Measurements from ENCODE around the gene BICC1.

The BICC1 gene

DNA sequence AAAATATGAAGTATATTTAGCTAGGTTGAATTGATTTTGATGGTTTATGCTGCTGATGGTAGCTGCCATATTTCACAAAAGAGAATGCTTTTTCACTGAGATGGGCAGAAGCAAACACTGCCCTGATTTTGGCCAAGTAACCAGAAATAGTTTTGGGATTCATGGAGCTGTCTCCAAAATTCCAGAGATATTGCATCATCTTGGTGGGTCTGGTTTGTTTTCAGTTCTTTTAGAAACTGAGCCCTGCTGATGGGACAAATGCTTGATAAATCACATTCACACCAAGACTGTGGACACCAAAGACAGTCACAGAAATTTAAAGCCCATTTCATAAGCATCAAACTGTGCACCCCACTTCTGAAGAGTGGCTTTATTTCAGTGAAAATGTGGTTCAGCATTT is 140.5 kb downstream of the BICC1 start:
- no peak for DNase-seq

DNA sequence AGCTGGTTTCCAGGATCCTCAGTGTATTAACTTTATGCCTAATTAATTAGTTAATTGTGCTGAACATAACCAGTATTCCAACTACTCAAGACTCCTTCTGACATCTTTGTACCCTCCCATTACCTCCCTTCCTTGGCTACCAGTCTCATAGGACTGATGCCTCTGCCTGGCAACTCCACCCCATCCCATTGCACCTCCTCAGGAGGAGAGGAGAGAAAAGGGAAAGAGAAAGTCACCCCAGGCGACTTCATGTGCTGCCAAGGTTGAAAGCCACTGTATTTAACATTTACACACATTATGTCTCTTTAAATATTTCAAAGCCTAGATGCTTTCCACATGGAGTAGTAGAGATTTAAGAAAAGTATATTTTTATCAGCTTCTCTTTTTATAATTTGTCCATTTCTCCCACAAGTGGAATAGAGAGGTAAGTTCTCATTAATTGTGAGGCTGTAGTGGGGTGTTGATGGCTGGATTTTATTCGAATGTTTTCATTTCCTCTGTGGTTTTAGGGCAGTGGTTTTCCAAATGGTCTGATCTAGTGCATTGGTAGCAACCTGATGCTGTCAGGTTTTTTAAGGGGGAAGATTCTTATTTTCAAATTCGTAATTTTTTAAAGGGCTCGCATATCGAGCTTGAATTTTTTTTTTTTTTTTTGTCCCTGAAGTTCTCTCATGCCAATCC is 148.0 kb downstream of the BICC1 start:
- DNase-seq = no peak

DNA sequence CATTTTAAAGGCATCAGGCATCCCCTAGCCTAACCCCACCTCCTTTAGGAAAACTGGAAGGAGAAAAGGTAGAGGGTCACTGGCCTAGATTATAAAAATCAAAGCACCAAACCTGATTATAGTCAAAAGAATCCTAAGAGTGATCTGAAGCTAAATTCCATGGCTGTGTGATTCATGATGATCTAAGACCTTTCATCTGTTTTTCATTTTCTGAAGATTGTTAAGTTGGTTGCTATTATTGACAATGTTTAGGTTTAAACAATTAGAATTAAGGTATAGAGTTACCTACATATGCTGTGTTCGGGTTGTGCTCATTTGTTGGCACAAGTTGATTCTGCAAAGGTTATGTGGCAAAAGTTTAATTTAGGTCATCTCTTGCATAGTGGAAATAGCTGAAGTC is 148.7 kb downstream of the BICC1 start:
- DNase-seq = no peak

DNA sequence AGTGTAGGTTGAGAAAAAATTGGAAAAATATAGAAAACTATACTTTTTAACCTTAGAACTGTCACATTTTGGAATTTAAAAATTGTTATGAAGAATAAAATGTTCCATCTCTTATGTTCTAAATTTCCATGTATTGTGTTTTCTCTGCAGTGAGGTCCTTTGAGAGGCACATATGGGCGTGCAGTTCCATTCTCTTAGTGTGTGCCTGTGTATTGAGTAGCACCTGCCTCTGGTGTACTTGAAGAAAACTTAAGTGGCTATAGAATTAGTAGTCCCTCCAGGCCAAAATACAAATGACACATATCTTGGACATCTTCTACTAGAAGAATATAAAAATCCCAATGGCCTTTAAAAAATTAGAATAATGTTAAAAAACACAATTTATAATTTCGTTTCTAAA is 149.2 kb downstream of the BICC1 start:
- no peak for DNase-seq

DNA sequence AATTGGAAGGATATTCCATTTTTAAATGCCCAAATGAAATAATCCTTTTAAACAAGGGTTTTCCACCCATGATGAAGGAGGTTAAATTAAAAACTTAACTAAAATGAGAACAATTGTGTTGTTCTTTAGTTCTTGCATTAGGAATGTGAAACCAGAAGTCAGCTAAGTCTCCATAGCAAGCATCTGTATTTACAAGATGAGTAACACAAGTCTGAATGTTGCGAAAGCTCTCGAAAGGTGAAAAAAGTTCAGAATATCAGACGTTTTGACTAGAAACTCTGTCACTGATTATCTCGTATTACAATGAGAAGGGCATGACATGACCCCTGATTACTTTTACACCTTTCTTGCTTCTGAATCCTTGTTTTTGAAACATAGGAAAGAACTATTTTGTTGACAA is 149.6 kb downstream of the BICC1 start:
- no peak for DNase-seq

DNA sequence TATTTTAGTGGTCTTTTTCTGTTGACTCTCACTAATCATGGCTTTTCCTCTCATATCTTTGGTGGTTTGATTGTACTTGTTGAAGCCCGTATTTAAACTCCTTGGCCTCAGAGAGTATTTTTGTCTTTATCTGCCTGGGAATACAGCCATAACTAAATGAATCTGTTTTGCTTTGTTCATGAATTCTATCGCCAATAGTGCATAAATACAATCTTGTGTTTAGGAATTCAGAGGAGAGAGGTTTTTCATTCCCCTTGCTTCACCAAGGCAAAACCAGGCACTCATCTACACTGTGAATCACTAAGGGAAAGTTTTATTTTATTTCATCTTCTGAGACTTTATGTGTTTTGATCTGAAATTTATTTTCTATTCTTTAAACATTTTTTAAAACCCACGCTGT is 152.7 kb downstream of the BICC1 start:
- no peak for DNase-seq

DNA sequence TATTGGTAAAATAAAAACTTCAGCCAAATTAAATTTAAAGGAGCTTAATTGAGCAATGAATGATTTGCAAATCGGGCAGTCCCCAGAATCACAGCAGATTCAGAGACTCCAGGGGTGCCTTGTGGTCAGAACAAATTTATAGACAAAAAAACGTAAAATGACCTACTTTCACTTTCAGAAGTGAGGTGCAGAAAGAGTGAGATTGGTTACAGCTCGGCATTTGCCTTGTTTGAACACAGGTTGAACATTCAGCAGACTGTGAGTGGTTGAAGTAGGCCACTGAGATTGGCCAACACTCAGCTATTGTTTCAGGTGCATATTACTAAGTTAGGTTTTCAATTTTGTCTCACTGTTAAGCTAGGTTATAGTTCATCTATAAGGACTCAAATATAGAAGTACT is 153.4 kb downstream of the BICC1 start:
- DNase-seq = no peak

DNA sequence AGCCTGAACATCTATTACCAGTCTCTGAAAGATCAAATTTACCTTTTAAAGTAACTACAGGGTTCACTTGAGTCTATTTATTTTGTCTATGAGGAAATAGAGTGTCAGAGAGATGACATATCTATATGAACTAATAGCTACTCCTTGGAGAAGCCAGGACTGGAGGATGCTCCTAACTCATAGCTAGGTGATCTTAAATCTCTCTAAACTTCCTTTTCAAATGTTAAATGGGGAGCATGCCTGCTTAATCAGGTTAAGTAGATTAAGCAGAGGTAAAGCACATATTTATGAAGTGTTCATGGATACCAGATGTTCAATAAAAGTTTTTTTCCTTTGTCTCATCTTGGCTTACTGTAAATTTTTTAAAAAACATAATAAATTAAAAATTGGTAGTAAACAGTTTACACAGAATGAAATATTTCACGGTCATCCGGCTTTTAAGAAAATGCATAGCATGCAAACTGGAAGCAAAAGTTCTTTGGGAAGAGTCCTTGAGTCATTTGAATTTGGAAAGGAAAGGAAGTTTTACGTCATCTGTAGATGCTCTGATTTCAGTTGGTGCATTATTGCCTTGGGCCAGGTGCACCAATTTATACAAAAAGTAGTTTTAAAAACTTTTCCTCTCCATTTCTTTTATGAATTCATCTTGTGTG is 155.1 kb downstream of the BICC1 start:
- DNase-seq = no peak

DNA sequence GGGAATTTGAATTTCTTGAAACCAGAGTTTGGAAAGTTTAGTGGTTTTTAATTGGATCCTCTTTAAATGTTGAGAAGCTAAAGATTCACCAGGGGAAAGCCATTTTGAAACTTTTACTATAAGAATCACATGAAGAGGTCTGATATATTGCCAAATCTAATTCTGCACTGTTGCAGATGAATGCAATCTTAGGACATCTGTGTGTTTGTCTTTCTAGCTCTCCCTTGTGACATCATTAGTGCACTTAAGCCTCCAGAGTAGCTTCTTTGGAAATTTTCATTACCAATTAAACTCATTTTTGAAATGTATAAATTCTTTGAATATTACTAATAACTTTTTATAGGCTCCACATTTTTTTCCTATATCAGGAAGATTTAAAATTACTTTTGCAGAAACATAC is 160.2 kb downstream of the BICC1 start:
- no peak for DNase-seq

DNA sequence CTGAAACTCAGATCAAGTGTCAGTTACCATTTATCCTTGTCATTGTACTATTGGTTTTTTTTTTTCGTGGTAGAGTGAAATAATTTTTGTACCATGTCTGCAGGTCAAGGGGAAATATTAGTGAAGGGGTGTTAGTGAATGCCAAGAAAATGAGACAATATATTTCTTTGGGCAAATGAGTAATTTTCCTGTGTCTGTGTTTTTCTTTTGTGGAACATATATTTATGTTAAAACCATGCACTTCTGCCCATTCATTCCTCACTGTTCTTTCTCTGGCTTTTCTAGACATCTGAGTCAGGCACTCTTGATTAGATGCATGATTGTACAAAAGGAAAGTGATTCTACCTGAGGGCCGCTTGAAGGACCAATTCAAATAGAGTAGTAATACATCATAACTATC is 161.6 kb downstream of the BICC1 start:
- DNase-seq = no peak

DNA sequence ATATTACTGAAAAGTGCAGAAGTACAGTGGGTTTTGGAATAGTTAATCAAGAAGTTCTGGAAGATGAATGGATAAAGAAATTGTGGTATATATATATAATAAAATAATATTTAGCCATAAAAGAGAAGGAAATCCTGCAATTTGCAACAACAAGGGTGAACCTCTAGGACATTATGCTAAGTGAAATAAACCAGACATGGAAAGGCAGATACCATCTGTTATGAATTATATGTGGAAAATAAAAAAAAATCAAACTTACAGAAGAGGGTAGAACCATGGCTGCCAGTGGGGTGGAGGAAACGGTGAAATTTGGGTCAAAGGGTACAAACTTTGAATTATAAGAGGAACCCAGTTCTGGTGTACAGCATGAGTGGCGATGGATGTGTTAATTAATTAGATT is 162.6 kb downstream of the BICC1 start:
- DNase-seq = no peak

DNA sequence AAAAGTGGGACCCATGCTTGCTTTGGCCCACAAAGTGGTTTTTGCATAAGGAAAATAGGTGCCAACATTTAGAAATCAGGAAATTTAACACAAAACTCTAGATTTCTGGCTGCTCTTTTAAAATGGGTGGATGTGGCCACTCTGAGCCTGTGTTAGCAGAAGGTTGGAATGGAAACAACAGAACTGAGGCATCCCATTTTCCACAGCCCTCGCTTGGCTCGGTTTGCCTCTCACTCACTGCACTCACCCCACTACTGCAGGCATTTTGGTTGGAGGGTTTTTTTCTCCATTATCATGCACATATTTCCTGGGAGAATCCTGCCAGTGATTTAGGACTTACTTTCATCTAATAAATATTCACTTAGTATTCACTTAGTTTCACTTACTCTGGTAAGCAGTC is 178.9 kb downstream of the BICC1 start:
- no peak for DNase-seq

DNA sequence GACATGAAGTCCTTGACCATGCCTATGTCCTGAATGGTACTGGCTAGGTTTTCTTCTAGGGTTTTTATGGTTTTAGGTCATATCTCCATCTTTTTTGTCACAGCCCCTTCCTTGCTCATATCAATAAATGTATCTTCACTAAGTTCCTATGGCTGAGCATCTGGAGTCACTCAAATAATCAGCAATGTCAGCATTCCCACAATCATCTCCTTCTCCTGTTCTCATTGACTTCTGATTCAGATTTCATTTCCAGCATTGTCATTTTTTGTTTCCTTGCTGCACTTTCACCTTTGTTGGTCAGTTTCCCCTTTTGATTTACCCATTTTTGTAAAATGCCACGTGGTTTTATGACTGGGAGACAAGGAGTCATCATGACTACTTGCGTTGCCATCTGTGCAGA is 181.2 kb downstream of the BICC1 start:
- no peak for DNase-seq

DNA sequence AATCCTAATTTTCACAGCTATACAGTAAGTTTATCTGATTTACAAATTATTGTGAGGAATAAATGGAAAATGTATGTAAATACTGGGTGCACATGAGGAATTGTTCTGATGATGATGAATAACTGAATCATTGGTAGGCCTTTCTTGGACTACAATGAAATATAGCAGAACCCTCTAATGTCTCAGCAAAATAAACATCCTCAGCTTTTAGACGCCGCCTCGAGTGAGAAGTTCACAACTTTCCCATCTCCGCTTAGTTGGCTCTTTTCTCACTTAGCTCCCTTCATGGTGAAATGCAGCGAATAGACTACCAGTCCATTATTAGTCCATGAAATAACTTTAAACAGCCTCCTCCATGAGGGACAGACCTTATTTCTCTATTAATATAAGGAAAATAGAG is 182.3 kb downstream of the BICC1 start:
- DNase-seq = no peak

DNA sequence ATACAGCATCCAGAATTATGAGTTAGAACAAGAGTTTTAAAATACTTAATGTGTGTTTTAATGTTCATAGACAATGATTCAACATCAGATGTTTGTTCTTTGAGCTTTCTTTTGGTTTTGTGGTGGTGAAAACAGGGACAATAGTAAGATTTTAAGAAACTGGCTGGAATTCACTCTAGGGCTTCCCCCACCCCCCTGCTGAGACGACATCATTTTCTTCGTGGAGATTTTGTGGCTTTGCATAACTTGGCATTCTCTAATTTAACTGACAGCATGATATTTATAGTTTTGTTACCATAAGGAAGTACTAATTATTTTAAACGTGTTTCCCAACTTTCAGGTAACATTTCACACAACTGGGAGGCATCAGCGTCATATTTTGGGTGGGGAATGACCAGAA is 184.1 kb downstream of the BICC1 start:
- DNase-seq = no peak

DNA sequence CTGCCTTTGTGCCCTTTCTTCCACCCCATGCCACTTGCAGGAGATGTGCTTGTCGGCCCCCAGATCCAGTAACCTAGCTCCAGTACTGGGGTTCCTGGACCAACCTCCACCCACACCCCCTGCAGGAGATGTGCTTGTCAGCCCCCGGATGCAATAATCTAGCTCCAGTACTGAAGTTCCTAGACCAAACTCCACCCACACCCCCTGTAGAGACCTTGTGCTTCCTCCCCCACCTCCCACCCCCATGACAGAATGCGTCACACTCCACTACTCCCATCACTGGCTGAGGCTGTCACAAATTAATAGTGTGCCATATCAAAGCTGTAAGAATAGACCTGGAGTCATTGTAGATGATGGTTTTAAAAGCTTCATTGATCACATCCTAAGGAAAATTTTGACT is 185.0 kb downstream of the BICC1 start:
- DNase-seq = no peak

DNA sequence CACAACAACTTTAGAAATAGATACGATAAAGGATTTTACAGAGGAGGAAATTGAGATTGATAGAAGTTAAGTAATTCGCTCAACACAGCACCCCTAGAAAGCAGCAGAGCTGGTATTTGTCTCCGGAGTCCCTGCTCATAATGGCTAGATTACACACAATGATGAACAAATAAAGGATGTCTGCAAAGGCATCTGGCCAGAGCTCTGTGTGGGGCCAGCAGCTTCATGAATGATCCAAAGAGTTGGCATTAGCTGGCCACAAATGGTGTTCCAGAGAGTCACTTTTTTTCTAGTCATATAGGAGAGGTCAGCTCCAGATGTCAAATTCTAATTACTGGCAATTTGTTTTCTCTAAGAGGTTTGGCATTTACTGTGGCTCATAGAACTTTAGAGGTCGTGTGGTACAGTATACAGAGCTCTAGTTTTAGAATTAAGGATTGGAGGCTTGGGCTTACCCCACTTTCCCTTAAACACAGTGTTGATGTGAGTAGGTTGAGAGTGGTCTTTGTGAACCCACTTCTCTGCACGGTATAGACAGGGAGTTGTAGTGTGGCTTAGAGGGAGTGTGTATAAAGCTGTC is 186.2 kb downstream of the BICC1 start:
- DNase-seq = no peak

DNA sequence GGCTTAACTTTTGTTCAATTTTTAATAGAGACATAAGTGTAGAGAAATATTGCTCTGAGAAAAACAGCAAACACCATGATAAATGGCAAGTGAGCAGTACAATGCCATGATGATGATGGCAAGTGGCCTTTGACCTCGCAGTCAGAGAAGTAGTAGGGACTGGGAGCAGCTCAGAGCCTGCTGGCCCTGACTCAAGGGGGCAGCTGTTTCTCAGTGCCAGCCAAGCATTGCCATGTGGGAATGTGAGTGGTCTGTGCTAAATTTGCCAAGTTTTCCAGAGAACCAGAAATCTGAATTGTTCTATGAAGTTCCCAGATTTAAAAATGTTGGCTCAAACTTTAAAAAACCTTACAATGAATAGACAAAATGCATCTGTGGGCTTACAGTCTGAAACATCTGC is 187.9 kb downstream of the BICC1 start:
- no peak for DNase-seq

DNA sequence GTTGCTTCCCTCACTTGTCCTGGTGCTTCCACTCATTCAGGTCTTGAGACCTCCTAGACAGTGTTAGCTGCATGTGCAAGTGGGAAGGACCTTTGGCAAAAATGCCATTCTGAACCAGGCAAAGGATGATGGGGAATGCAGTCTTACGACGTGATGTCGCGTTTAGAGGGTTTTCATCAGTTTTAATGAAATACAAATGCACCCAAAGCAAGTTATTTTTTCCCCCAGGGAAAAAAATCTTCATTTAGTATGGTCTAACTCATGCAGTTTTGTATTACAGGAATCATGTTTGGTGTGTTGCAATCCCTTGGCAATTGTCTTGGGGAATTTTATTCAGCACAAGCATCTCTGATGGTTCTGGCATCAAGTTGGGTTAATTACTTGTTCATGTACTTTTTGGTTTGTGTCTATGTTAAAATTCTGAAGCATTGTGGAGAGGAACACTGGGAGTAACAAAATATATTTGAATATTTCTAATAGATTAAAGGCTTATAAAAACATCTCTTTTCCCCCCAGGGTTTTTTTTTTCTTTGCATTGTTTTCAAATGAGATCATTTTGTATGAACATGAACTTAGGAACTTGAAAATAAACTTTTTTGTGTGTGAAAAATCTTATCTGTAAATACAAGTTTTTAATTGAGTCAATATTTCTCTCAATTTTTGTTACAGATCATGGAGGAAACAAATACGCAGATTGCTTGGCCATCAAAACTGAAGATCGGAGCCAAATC is 188.9 kb downstream of the BICC1 start:
- no peak for DNase-seq

DNA sequence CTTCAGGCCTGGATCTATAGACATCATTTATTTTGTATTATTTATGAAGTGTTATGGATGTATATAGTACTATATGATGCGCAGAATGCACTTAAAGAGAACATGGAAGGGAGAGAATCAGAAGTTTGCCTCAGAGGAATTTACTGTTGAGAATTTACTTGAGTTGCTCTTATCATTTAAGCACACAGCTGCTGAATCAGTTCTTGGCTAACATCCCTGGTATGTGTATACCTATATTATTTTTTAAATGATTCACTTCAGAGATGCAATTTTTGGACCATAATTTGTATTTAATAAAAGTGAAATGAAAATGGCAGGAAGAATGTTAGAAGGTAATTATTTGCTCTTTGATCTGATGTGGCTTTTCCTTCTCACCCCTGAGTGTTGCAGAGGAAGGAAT is 191.6 kb downstream of the BICC1 start:
- DNase-seq = no peak

DNA sequence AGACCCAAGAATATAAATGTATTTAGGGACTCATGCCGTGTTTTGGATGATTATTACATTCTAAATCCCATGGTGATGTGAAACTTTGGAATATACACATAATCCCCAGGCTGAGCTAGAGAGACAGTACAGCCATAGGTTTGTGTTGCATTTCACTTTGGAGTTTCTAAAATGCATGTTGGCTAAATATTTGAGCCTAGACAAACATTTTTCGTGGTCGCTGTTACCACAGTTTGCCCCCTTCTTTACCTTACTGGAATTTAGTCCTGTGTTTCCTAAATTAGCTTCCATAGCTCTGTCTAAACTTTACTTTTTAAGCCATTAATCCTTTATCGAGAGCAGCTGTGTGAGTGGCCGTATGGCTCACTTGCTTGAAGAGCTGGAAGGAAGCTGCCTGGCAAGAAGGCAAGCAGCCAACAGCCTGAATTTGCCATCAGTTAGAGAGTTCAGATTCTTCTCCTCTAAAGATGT is 192.0 kb downstream of the BICC1 start:
- DNase-seq = no peak

DNA sequence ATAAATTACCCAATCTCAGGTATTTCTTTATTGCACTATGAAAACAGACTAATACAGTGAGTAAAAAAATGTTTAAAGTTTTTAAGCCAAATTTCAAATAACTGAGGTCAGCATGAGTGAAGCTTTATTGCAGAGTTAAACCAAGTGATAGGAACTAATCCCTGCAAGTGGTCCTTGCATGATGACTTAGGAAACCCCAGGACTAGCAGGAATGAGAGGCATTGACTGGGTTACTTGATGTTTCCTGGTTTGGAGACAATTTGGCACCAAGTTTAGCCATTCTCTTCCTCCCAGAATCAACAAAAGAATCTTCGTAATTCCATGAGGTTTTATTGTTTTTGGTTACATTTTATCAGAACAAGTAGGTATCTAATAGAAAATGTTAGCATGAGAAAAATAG is 194.2 kb downstream of the BICC1 start:
- DNase-seq = no peak

DNA sequence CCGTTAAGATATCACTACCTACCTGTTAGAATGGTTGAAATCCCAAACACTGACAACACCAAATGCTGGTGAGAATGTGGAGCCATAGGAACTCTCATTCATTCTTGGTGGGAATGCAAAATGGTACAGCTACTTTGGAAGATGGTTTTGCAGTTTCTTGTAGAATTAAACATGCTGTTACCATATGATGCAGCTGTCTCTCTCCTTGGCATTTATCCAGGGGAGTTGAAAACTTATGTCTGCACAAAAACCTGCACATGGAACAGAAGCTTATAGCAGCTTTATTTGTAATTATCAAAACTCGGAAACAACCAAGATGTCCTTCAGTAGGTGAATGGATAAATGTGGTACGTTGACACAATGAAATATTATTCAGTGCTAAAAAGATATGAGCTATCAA is 199.5 kb downstream of the BICC1 start:
- no peak for DNase-seq

DNA sequence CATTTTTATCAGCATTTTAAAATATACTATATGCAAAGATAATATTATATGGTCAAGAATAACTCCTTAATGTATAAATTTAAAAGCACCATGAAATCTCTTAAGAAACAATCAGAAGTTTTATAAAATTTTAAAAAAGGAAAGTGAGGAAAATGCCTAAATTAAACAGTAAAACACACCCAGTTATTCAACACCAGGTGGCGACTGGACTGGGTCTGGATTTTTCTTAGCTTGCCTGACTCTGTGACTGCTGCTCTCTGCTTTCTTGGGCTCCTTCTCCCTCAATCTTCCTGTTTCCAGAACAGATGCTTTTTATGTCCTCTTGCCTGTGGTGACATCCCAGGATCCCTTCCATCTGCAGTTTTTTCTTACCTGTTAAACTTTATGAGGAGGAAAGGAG is 200.3 kb downstream of the BICC1 start:
- no peak for DNase-seq
